DMS153 (cell line): ENCODE results near the gene C11orf68.

Experiments
- DNase-seq: peaks from one replicate; lab custom pipeline; 2025; lab: John Stamatoyannopoulos, UW

C11orf68 gene

GRCh38 chr11:65944191-65944590, 25.3 kb upstream of the C11orf68 start:
- DNase-seq, result no peak

- DNase-seq, result no peak
Measured at GRCh38 chr11:65942531-65942930, 23.7 kb upstream of the C11orf68 start.

- no peak for DNase-seq
Measured at GRCh38 chr11:65941720-65942310, 23.0 kb upstream of the C11orf68 start.

GRCh38 chr11:65937766-65938165, 18.9 kb upstream of the C11orf68 start:
- no peak for DNase-seq

GRCh38 chr11:65934014-65934413, 15.2 kb upstream of the C11orf68 start:
- DNase-seq, result no peak

- DNase-seq, result no peak
Measured at GRCh38 chr11:65932558-65932919, 13.7 kb upstream of the C11orf68 start.

- DNase-seq, result no peak
Measured at GRCh38 chr11:65931773-65932557, 13.1 kb upstream of the C11orf68 start.

- DNase-seq, result no peak
Measured at GRCh38 chr11:65928667-65929066, 9.8 kb upstream of the C11orf68 start.

GRCh38 chr11:65927904-65928397, 9.1 kb upstream of the C11orf68 start:
- DNase-seq, result no peak

- no peak for DNase-seq
Measured at GRCh38 chr11:65925397-65925796, 6.5 kb upstream of the C11orf68 start.

- DNase-seq, result no peak
Measured at GRCh38 chr11:65922565-65922964, 3.7 kb upstream of the C11orf68 start.

GRCh38 chr11:65921876-65922275, 3.0 kb upstream of the C11orf68 start:
- DNase-seq, result no peak

- no peak for DNase-seq
Measured at GRCh38 chr11:65921033-65921555, 2.2 kb upstream of the C11orf68 start.

GRCh38 chr11:65920372-65920802, 1.5 kb upstream of the C11orf68 start:
- no peak for DNase-seq

- DNase-seq, result no peak
Measured at GRCh38 chr11:65919573-65920371, 910 bp upstream of the C11orf68 start.

GRCh38 chr11:65919141-65919572, 295 bp upstream of the C11orf68 start, which contains the start of gene DRAP1:
Gene DRAP1, plus strand, starts transcription at chr11:65919426. Its CDS starts 76 bp downstream, at chr11:65919502.
- peak; percentile 96 for DNase-seq

GRCh38 chr11:65917434-65918210, 1.2 kb downstream of the C11orf68 start:
- no peak for DNase-seq

- DNase-seq, result no peak
Measured at GRCh38 chr11:65917077-65917433, 1.8 kb downstream of the C11orf68 start.

- DNase-seq, result no peak
Measured at GRCh38 chr11:65916391-65916790, 2.5 kb downstream of the C11orf68 start.

GRCh38 chr11:65915821-65916251, 3.0 kb downstream of the C11orf68 start:
- DNase-seq, result no peak

- DNase-seq, result no peak
Measured at GRCh38 chr11:65915101-65915820, 3.6 kb downstream of the C11orf68 start.
